HepG2 (cell line): ENCODE measurements around the gene MEGF6. TPM values are rescaled to one million over a fixed set of nuclear protein-coding genes. Genes with fewer than 3 reads are reported as not detected.

Experiments
- ATAC-seq: fragments of 200-7000 bp; cut with Tn5 transposase; 3 replicates; pipeline ENCODE4 v1.9.1; 2020; ENCODE audit warnings: mild to moderate bottlenecking, moderate library complexity
- BruUV-seq: library from RNA; stranded (reverse); fragments of 400-500 nt; replicated peaks from 2 replicates; lab custom pipeline; 2021; lab: Mats Ljungman, UMichigan
- CTCF ChIA-PET: fragments of 300-600 bp; formaldehyde crosslinking; extraction: SDS; loops from one replicate; lab custom pipeline; 2021; ENCODE audit warnings: low total read pairs, inconsistent platforms, low intra/inter-chr PET ratio; lab: Yijun Ruan, JAX
- POLR2A ChIA-PET: fragments of 350-600 bp; sonication (Branson Sonifier 250); formaldehyde crosslinking; loops from one replicate; lab custom pipeline; 2020; ENCODE audit warnings: antibody characterized with exemption, inconsistent platforms; lab: Yijun Ruan, JAX
- DNase-seq: peaks from one replicate; pipeline ENCODE4 v3.0.0-alpha.2; 2015; ENCODE audit warnings: low spot score
- FAIRE-seq: peaks from 3 replicates; lab custom pipeline; 2011; peaks lifted over from hg19 to GRCh38; lab: Jason Lieb, UNC
- H2AFZ ChIP-seq: one replicate; pipeline ENCODE4 v1.6.1; 2011; ENCODE audit warnings: low read length, inconsistent platforms
- H3K27ac ChIP-seq: fragments of 300-600 bp; 3 replicates; pipeline ENCODE4 v1.8.0; 2011; ENCODE audit warnings: mixed run types, mild to moderate bottlenecking, mixed read lengths, low read length, inconsistent platforms; ENCODE audit not compliant: insufficient read depth; ENCODE audit errors: extremely low read length
- H3K27me3 ChIP-seq, 2 experiments: fragments of 200-600 bp in 1 of 2; 2 replicates in 1 of 2; 3 replicates in 1 of 2; pipeline versions ENCODE4 v1.6.0 to v1.8.0; 2011; ENCODE audit warnings: low read length in 2 of 2, mild to moderate bottlenecking in 2 of 2, moderate library complexity in 2 of 2, inconsistent platforms in 1 of 2; ENCODE audit not compliant: insufficient read depth in 2 of 2, control insufficient read depth in 1 of 2
- H3K36me3 ChIP-seq, 2 experiments: fragments of 200-600 bp in 1 of 2; replicated peaks in 1 of 2; 2 replicates in 1 of 2; 3 replicates in 1 of 2; pipeline versions ENCODE4 v1.5.1 to v1.8.0; 2011; ENCODE audit warnings: low read length in 2 of 2, inconsistent platforms in 1 of 2; ENCODE audit not compliant: insufficient read depth in 2 of 2, control insufficient read depth in 1 of 2
- H3K4me1 ChIP-seq: 2 replicates; pipeline ENCODE4 v1.5.1; 2012; ENCODE audit warnings: low read length, inconsistent platforms; ENCODE audit not compliant: insufficient read depth
- H3K4me2 ChIP-seq: 2 replicates; pipeline ENCODE4 v1.6.0; 2011; ENCODE audit warnings: low read depth, low read length, inconsistent platforms
- H3K4me3 ChIP-seq, 3 experiments: fragments of 200-600 bp in 1 of 3; sonication (generic), shearing (Covaris generic) in 1 of 3; replicated peaks in 1 of 3; 2 replicates each; pipeline ENCODE4 v1.5.1; 2011 to 2016; ENCODE audit warnings: low read length in 3 of 3, inconsistent platforms in 2 of 3, low read depth in 2 of 3, mild to moderate bottlenecking in 2 of 3, control low read depth in 1 of 3, mixed read lengths in 1 of 3; ENCODE audit not compliant: insufficient read depth in 1 of 3
- H3K79me2 ChIP-seq: one replicate; pipeline ENCODE4 v1.6.1; 2011; ENCODE audit warnings: low read length, inconsistent platforms; ENCODE audit not compliant: insufficient read depth
- H3K9ac ChIP-seq: 2 replicates; pipeline ENCODE4 v1.6.0; 2011; ENCODE audit warnings: mild to moderate bottlenecking, low read depth, low read length, inconsistent platforms; ENCODE audit not compliant: insufficient read depth
- H3K9me3 ChIP-seq: 2 replicates; pipeline ENCODE4 v1.5.1; 2012; ENCODE audit warnings: mild to moderate bottlenecking, low read length
- H4K20me1 ChIP-seq: 2 replicates; pipeline ENCODE4 v1.6.0; 2011; ENCODE audit warnings: inconsistent platforms, mild to moderate bottlenecking, low read length, moderate library complexity; ENCODE audit not compliant: insufficient read depth
- CBX5 ChIP-seq: sonication (generic); formaldehyde crosslinking; IDR thresholded peaks from 2 replicates; pipeline ENCODE4 v1.4.0; 2020; ENCODE audit warnings: missing genetic modification reagents, borderline replicate concordance
- CHCHD3 ChIP-seq: sonication (generic); formaldehyde crosslinking; IDR thresholded peaks from 2 replicates; pipeline ENCODE4 v1.8.0; 2022; ENCODE audit warnings: mild to moderate bottlenecking, missing genetic modification reagents, moderate library complexity
- HDAC2 ChIP-seq: sonication (generic); formaldehyde crosslinking; IDR thresholded peaks from 2 replicates; pipeline ENCODE4 v1.4.0; 2020; ENCODE audit warnings: missing genetic modification reagents
- KLF15 ChIP-seq: sonication (generic); formaldehyde crosslinking; IDR thresholded peaks from 2 replicates; pipeline ENCODE4 v1.8.1; 2023; ENCODE audit warnings: borderline replicate concordance, mild to moderate bottlenecking, inconsistent platforms, missing genetic modification reagents, mixed read lengths
- MLLT10 ChIP-seq: sonication (generic); formaldehyde crosslinking; IDR thresholded peaks from 2 replicates; pipeline ENCODE4 v1.4.0; 2020; ENCODE audit warnings: missing genetic modification reagents
- MTF1 ChIP-seq: sonication (generic); formaldehyde crosslinking; IDR thresholded peaks from 2 replicates; pipeline ENCODE4 v1.5.0; 2020; ENCODE audit warnings: missing genetic modification reagents
- PAF1 ChIP-seq: IDR thresholded peaks from 2 replicates; pipeline ENCODE4 v1.6.1; 2016; ENCODE audit warnings: missing genetic modification reagents, missing compliant biosample characterization
- ZNF138 ChIP-seq: sonication (generic); formaldehyde crosslinking; IDR thresholded peaks from 2 replicates; pipeline ENCODE4 v1.5.0; 2020; ENCODE audit warnings: mild to moderate bottlenecking, low read depth, missing genetic modification reagents
- ZNF574 ChIP-seq: sonication (generic); formaldehyde crosslinking; IDR thresholded peaks from 2 replicates; pipeline ENCODE4 v1.4.0; 2020; ENCODE audit warnings: missing genetic modification reagents
- whole genome bisulfite sequencing: methylation state at CpG from one replicate; pipeline ENCODE4 v1.1.6; 2017; ENCODE audit warnings: low lambda C conversion rate; 5-methylcytosine and 5-hydroxymethylcytosine counted together
- in situ Hi-C: cut with HindIII; loops from 2 replicates; pipeline ENCODE4 v1.10.0; 2017; ENCODE audit warnings: low pct_unique_long_range_greater_than_20kb; ENCODE audit not compliant: extremely low pct_ligation_motif_present
- intact Hi-C: fragments of 100-400 bp; cut with micrococcal nuclease; formaldehyde crosslinking; loops from one replicate; pipeline ENCODE4 v1.10.0; 2022; ENCODE audit not compliant: unreplicated experiment
- polyA plus RNA-seq, 8 experiments: library from polyadenylated mRNA; depleted of rRNA in 3 of 8; stranded (reverse) in 7 of 8; unstranded in 1 of 8; fragments of >200 nt; fragmentation: Illumina TruSeq in 4 of 8; extraction: Trizol in 4 of 8; gene quantifications; 2 replicates each; pipeline versions ENCODE4 v1.2.1 to v1.2.3, GENCODE V29; 2011 to 2016; ENCODE audit warnings: low read depth in 4 of 8, missing spikeins in 1 of 8, mixed read lengths in 1 of 8; ENCODE audit not compliant: insufficient read depth in 1 of 8
- total RNA-seq, 5 experiments: library from RNA; depleted of rRNA; stranded (reverse); fragments of >200 nt; fragmentation: Illumina TruSeq; extraction: Trizol; gene quantifications; 2 replicates each; pipeline ENCODE4 v1.2.3, GENCODE V29; 2016; ENCODE audit warnings: low read depth in 1 of 5
- TF ChIP-seq, protein P1 (sequence below): sonication (generic); formaldehyde crosslinking; IDR thresholded peaks from 2 replicates; pipeline ENCODE4 v1.4.0; 2020; ENCODE audit warnings: missing genetic modification reagents, borderline replicate concordance

MEGF6 gene
- total and polyA plus RNA-seq, 2 of the 13 experiments (the other 11 are each of a cell fraction or from before 2014, with no cell fraction given) = 1.9 TPM

- no peak for TF ChIP-seq MLLT10 (CRISPR knock-in tag)
- TF ChIP-seq CBX5 = no peak
- TF ChIP-seq MTF1 (CRISPR knock-in tag) = no peak
- no peak for TF ChIP-seq ZNF574 (CRISPR knock-in tag)
- no peak for TF ChIP-seq HDAC2 (CRISPR knock-in tag)
- no peak for TF ChIP-seq ZNF138 (CRISPR knock-in tag)
These were observed 35.3 kb upstream of the MEGF6 start (continued) for GRCh38 chr1:3646596-3646995.

GRCh38 chr1:3645666-3646355 lies 34.5 kb upstream of the MEGF6 start:
- intact Hi-C loops (no loop called here), in situ Hi-C loops (no loop called here)
- POLR2A ChIA-PET = no interaction called here
- Histone ChIP-seq H2AFZ (no peak overlapping the region), H3K79me2 (peaks cover 7% of the 10 kb centered on the region), H3K27ac (no peak overlapping the region), H3K9ac (no peak overlapping the region), H3K4me3 (no peak overlapping the region), H3K36me3 (peaks cover 8 to 12% of the 10 kb centered on the region in 2 experiments; a peak in 3 of 5 replicates), H3K4me2 (no peak overlapping the region), H3K27me3 (no peaks in the 10 kb centered on the region), H3K9me3 (no peaks in the 10 kb centered on the region), H4K20me1 (no peaks in the 10 kb centered on the region), H3K4me1 (peaks cover 14% of the 10 kb centered on the region)
- TF ChIP-seq PAF1 (CRISPR knock-in tag) = no peak
- no peak for TF ChIP-seq CHCHD3
- no peak for TF ChIP-seq KLF15
- TF ChIP-seq, protein P1, sequence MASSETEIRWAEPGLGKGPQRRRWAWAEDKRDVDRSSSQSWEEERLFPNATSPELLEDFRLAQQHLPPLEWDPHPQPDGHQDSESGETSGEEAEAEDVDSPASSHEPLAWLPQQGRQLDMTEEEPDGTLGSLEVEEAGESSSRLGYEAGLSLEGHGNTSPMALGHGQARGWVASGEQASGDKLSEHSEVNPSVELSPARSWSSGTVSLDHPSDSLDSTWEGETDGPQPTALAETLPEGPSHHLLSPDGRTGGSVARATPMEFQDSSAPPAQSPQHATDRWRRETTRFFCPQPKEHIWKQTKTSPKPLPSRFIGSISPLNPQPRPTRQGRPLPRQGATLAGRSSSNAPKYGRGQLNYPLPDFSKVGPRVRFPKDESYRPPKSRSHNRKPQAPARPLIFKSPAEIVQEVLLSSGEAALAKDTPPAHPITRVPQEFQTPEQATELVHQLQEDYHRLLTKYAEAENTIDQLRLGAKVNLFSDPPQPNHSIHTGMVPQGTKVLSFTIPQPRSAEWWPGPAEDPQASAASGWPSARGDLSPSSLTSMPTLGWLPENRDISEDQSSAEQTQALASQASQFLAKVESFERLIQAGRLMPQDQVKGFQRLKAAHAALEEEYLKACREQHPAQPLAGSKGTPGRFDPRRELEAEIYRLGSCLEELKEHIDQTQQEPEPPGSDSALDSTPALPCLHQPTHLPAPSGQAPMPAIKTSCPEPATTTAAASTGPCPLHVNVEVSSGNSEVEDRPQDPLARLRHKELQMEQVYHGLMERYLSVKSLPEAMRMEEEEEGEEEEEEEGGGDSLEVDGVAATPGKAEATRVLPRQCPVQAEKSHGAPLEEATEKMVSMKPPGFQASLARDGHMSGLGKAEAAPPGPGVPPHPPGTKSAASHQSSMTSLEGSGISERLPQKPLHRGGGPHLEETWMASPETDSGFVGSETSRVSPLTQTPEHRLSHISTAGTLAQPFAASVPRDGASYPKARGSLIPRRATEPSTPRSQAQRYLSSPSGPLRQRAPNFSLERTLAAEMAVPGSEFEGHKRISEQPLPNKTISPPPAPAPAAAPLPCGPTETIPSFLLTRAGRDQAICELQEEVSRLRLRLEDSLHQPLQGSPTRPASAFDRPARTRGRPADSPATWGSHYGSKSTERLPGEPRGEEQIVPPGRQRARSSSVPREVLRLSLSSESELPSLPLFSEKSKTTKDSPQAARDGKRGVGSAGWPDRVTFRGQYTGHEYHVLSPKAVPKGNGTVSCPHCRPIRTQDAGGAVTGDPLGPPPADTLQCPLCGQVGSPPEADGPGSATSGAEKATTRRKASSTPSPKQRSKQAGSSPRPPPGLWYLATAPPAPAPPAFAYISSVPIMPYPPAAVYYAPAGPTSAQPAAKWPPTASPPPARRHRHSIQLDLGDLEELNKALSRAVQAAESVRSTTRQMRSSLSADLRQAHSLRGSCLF (CRISPR knock-in tag) = no peak
- no TSS peak for BruUV-seq
- CTCF ChIA-PET = no interaction called here
- no peak for ATAC-seq
- DNase-seq = no peak
- 98% methylated on average over 27 of the region's 27 CpGs for WGBS
- FAIRE-seq = no peak
